ENCODE measurements around the gene GPR37L1. TPM values are rescaled to one million over a fixed set of nuclear protein-coding genes. Genes with fewer than 3 reads are reported as not detected.
A peak's percentile ranks its signal among the peaks of the same experiment; 100 is the strongest.

Gene GPR37L1
- total and polyA plus RNA-seq, 10 of the 15 experiments (the other 5 are each of a cell fraction or from before 2014, with no cell fraction given): under 0.01 to 0.08 (median 0.02) TPM; not detected in 5

DNA sequence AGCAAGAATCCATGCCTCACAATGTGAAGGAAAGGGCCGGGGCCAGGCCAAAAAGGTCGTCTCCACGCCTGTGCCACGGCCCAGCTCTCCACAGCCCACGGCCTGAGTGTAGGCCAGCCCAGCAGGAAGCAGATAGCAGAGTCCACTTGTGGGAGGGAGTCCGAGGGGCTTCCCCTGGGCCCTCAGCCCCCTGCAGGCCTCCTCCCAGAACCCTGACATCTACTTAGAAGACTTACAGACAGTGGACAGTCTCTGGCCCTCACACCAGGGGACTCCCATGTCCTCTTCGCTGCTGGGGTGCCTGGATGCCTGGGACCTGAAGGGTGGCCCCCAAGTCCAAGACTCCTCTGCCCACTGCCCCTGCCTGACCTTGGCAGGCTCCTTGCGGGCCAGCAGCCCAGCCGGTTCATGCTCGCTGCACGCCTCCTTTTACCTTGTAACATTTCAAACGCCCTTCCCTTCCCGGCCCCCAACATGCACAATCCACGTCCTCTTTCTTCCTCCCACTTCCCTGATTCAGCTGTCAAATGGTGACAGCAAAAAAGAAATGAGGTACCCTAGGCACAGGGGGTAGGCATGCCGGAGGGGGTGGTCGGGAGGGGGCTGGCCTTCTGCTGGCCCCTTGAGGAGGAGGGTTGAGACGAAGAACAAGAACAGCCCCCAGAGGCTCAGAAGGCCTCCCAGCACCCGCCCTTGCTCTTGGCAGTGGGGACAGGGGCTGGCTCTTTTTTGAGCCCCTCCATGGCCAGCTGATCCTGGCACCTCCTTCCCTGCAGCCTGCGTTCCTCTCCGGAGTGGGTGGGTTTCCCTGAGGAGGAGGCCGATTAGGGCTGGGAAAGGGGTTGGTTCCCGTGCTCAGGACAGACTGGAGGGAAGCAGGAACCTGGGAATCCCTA, 38.7 kb downstream of the GPR37L1 start:
- H3K9ac ChIP-seq (ENCODE audit: control insufficient read depth, insufficient read depth, low read length): peak overlapping the region; percentile 100
- WGBS (ENCODE audit: insufficient coverage, insufficient replicate concordance, low lambda C conversion rate, missing lambda C conversion rate): 67% methylated on average over 19 of the region's 22 CpGs
- DNase-seq (ENCODE audit: low read depth, low spot score): no peak
- peaks cover 2 to 4% of the 10 kb centered on the region in 2 experiments; a peak in 2 of 4 replicates for H3K36me3 ChIP-seq (ENCODE audit: control insufficient read depth in 2 of 2, insufficient read depth in 2 of 2, low read length in 1 of 2)
- no peaks in the 10 kb centered on the region for H3K27me3 ChIP-seq (replicated peaks in 1 of 2; ENCODE audit: control insufficient read depth in 2 of 2, insufficient read depth in 2 of 2, low read length in 1 of 2)
- no peak for FAIRE-seq
- H3K27ac ChIP-seq (ENCODE audit: control insufficient read depth, insufficient read depth): peak overlapping the region; percentile 97
- H4K20me1 ChIP-seq (ENCODE audit: control insufficient read depth, insufficient read depth): no peaks in the 10 kb centered on the region
- peak overlapping the region; percentile 85 for H3K4me3 ChIP-seq
- peak; percentile 43; the same call in 1 of the 2 replicates for TF ChIP-seq SPI1 (IDR thresholded peaks at IDR 0.05; ENCODE audit: borderline replicate concordance, insufficient read depth, low read depth, low read length)
- TF ChIP-seq, protein P1, sequence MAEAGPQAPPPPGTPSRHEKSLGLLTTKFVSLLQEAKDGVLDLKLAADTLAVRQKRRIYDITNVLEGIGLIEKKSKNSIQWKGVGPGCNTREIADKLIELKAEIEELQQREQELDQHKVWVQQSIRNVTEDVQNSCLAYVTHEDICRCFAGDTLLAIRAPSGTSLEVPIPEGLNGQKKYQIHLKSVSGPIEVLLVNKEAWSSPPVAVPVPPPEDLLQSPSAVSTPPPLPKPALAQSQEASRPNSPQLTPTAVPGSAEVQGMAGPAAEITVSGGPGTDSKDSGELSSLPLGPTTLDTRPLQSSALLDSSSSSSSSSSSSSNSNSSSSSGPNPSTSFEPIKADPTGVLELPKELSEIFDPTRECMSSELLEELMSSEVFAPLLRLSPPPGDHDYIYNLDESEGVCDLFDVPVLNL (IDR thresholded peaks at IDR 0.05; ENCODE audit: low read depth, low read length): no peak
- TF ChIP-seq, protein P2, sequence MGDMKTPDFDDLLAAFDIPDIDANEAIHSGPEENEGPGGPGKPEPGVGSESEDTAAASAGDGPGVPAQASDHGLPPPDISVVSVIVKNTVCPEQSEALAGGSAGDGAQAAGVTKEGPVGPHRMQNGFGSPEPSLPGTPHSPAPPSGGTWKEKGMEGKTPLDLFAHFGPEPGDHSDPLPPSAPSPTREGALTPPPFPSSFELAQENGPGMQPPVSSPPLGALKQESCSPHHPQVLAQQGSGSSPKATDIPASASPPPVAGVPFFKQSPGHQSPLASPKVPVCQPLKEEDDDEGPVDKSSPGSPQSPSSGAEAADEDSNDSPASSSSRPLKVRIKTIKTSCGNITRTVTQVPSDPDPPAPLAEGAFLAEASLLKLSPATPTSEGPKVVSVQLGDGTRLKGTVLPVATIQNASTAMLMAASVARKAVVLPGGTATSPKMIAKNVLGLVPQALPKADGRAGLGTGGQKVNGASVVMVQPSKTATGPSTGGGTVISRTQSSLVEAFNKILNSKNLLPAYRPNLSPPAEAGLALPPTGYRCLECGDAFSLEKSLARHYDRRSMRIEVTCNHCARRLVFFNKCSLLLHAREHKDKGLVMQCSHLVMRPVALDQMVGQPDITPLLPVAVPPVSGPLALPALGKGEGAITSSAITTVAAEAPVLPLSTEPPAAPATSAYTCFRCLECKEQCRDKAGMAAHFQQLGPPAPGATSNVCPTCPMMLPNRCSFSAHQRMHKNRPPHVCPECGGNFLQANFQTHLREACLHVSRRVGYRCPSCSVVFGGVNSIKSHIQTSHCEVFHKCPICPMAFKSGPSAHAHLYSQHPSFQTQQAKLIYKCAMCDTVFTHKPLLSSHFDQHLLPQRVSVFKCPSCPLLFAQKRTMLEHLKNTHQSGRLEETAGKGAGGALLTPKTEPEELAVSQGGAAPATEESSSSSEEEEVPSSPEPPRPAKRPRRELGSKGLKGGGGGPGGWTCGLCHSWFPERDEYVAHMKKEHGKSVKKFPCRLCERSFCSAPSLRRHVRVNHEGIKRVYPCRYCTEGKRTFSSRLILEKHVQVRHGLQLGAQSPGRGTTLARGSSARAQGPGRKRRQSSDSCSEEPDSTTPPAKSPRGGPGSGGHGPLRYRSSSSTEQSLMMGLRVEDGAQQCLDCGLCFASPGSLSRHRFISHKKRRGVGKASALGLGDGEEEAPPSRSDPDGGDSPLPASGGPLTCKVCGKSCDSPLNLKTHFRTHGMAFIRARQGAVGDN (IDR thresholded peaks at IDR 0.05): peak; percentile 1; the same call in 1 of the 2 replicates
- no peak for TF ChIP-seq GATAD2B (conservative IDR thresholded peaks at IDR 0.05; ENCODE audit: low read depth)
- peak; percentile 10; the same call in 1 of the 2 replicates for TF ChIP-seq SMARCA5 (IDR thresholded peaks at IDR 0.05)
- no peak for TF ChIP-seq MEF2A (IDR thresholded peaks at IDR 0.05; ENCODE audit: insufficient read depth, low read depth, low read length)
- peak; percentile 36; the same call in 1 of the 2 replicates for TF ChIP-seq LARP7 (IDR thresholded peaks at IDR 0.05)
- TF ChIP-seq DPF2 (IDR thresholded peaks at IDR 0.05): peak; percentile 41; the same call in 1 of the 2 replicates
- TF ChIP-seq SRF (IDR thresholded peaks at IDR 0.05; ENCODE audit: low read depth in 2 of 2, low read length in 2 of 2): no peak
- TF ChIP-seq GABPA (IDR thresholded peaks at IDR 0.05; ENCODE audit: low read depth): no peak
- TF ChIP-seq EED (IDR thresholded peaks at IDR 0.05; ENCODE audit: low read depth): peak; percentile 10; the same call in 1 of the 2 replicates
- intact Hi-C loops (cut with micrococcal nuclease; ENCODE audit: unreplicated experiment): no loop called here
- ChIA-PET CTCF (interaction anchor here (1.1 to 9.2 kb wide), 10 partner anchors 6 to 844 kb away, joined by 3 to 171 read pairs (median 14); partner anchors contain the start of genes ELF3 and LGR6), RAD21 (ENCODE audit: unreplicated experiment) (interaction anchor here (1.2 to 2.1 kb wide), 4 partner anchors 18 to 28 kb away, joined by 3 to 11 read pairs (median 9); partner anchors contain the start of gene ARL8A), SMC1A (ENCODE audit: uncharacterized antibody, unreplicated experiment) (interaction anchor here (0.9 to 2.1 kb wide), 6 partner anchors 19 to 181 kb away, joined by 3 to 7 read pairs (median 4); partner anchors contain the start of genes LGR6 and UBE2T), POLR2A (interaction anchor here (0.9 to 3.0 kb wide), 3 partner anchors 14 to 28 kb away, joined by 3 to 15 read pairs (median 4); no protein-coding TSS in a partner anchor)
- peak overlapping the region; percentile 40 for H2AFZ ChIP-seq (ENCODE audit: control insufficient read depth, low read depth, low read length)
- ATAC-seq: peak; percentile 11
- peaks cover 35% of the 10 kb centered on the region for H3K79me2 ChIP-seq (ENCODE audit: control insufficient read depth, insufficient read depth, low read length)
- peaks cover 66% of the 10 kb centered on the region for H3K4me1 ChIP-seq (ENCODE audit: control insufficient read depth, insufficient read depth, low read length)
- BruUV-seq (replicated peaks): no TSS peak
- H3K9me3 ChIP-seq (replicated peaks; ENCODE audit: control insufficient read depth, insufficient read depth, low read length): no peaks in the 10 kb centered on the region
- in situ Hi-C loops (cut with MboI): no loop called here
- H3K4me2 ChIP-seq (ENCODE audit: control insufficient read depth, insufficient read depth): peak overlapping the region; percentile 100
